ENCODE results near the gene TMED4. TPM values are rescaled to one million over a fixed set of nuclear protein-coding genes. Genes with fewer than 3 reads are reported as not detected.

The TMED4 gene
- total RNA-seq: 10 to 100 TPM; 78.8 to 82.0 TPM

DNA sequence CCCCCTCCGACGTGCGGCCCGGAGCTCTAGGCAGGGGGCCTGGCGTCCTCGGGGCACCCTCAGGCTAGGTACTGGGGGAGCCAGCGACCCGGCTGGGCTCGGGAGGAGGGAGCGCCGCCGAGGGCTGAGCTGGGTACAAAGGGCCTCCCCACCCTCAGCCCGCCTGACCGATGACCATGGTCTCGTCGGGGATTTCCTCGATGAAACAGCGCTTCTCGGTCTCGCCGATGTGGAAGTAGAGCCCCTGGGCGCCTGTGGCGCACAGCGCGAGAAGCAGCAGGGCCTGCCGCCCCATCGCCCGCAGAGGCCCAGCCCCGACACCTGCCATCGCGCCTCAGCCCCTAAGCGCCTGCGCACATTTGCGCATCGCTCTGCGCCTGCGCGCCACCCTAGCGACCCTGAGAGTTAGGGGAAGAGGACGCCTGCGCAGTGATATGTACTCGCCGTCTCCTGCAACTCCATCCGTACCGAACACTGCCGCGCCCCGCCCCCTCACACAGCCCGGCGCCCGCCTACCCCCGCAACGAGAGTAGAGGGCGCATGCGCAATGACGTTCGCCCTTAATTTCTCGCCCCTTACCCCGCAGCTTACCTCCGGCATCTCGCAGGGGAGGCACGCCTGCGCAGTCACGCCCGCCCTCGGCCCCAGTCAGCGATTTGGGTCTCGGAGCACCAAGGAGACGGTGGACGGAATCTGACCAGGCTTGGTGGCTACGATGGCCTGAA, at the start of gene TMED4:
TMED4 (minus strand) TSS at position 353 of the 725 bp plus-strand sequence; CDS start at position 328, 25 bp downstream.
- ChIA-PET CTCF (interaction anchor here (1.0 to 2.1 kb wide), 6 partner anchors 8 to 265 kb away, joined by 3 to 8 read pairs (median 4); partner anchors contain the start of genes DDX56 and H2AZ2), POLR2A (interaction anchor here (0.6 to 2.3 kb wide), 10 partner anchors 9 to 417 kb away, joined by 3 to 18 read pairs (median 4); partner anchors contain the start of genes DDX56, H2AZ2 and OGDH)

DNA sequence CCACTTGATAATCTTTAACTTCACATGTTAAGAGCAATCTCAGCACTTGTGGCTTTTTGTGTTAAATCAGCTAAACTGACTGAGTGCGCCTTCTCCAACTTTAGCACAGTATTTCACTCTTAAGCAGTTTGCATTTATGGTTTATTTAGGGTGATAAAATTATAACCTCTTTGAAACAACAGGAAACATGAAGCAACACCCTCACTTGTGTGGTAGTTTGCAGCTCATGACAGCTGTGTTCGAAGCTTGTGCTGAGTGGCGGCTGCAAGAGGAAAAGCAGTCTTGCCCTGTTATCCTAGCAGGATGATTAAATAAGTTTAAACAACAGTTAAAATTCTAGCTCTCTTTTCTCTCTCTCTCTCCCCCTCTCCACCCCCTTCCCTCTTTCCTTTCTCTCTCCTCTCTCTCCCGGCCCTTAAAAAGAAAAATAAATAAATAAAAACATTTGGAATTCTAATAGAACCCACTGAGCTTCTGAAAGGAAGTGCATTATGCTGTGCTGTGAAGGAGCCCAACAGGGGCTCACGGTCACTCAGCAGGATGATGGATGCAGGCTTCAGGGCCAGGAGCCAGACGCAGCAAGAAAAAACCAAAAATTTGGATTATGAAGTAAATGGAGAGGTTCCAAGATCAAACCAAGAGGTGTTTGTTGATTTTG, 49.6 kb upstream of the TMED4 start:
- ChIA-PET CTCF (interaction anchor here (1.0 to 1.5 kb wide), 3 partner anchors 14 to 43 kb away, joined by 3 to 5 read pairs (median 4); no protein-coding TSS in a partner anchor), POLR2A (interaction anchor here (1.0 to 1.2 kb wide), 2 partner anchors 14 to 25 kb away, joined by 4 read pairs; no protein-coding TSS in a partner anchor)

DNA sequence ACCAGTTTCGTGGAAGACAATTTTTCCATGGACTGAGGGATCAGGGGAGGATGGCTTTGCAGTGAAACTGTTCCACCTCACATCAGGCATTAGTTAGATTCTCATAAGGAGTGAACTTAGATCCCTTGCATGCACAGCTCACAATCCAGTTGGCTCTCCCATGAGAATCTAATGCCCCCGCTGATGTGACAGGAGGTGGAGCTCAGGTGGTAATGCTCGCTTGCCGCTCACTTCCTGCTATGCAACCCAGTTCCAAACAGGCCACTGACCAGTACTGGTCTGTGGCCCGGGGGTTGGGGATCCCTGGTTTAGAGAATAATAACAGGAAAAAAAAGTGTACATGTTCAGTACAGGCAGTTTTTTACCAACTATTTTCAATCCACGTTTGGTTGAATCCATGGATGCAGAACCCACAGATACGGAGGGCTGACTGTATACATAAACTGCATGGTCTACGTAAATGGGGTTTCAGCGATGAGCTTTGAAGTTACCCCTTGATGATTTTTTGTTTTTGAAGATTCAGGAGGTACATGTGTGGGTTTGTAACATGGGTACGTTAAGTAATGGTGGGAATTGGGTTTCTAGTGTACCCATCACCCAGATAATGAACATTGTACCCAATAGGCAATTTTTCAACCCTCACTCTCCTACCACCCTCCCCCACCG, 48.9 kb upstream of the TMED4 start:
- ChIA-PET POLR2A (interaction anchor here (1.0 to 1.2 kb wide), 2 partner anchors 14 to 24 kb away, joined by 4 read pairs; no protein-coding TSS in a partner anchor), CTCF (interaction anchor here (1.0 to 1.3 kb wide), 2 partner anchors 14 to 42 kb away, joined by 3 to 4 read pairs; no protein-coding TSS in a partner anchor)

DNA sequence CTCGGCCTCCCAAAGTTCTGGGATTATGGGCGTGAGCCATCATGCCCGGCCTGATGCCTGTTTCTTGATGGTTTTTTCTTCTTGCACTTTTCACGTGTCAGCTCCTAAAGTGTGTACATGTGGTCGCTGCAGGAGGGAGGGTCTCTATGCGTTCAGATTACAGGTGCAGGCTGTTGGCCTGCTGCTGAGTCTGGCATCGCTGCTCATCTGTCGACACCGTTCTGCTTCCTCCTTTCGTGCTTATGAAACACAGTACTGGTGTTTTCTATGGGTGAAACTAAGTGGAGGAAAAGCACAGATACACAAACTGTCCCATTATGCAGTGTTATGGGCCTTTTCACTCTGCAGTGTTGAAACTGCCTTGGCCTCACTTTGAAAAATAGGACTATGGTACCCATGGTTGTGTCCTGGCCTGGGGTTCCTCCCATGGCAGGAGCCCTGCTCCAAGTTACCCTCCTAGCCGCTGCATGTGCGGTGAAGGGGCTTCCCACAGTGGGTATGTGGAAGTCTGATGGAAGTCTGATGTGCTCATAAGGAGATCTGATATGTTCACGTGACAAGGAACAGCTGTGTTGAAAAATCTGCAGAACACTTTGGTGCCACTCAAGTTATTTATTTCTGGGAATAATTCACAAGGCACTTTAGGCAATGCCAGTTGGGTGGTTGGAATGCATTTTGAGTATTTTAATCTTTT, 47.9 kb upstream of the TMED4 start:
- POLR2A ChIA-PET: no interaction called here
- CTCF ChIA-PET: interaction anchor here (1.0 to 1.3 kb wide), 2 partner anchors 41 to 120 kb away, joined by 3 read pairs; no protein-coding TSS in a partner anchor

- ChIA-PET POLR2A (no interaction called here), CTCF (no interaction called here)
Measured at GRCh38 chr7:44626620-44627019, 44.6 kb upstream of the TMED4 start.

GRCh38 chr7:44625526-44626471, 43.8 kb upstream of the TMED4 start:
- POLR2A ChIA-PET: interaction anchor here (0.7 kb wide), 1 partner anchor 322 kb away, joined by 3 read pairs; no protein-coding TSS in a partner anchor

DNA sequence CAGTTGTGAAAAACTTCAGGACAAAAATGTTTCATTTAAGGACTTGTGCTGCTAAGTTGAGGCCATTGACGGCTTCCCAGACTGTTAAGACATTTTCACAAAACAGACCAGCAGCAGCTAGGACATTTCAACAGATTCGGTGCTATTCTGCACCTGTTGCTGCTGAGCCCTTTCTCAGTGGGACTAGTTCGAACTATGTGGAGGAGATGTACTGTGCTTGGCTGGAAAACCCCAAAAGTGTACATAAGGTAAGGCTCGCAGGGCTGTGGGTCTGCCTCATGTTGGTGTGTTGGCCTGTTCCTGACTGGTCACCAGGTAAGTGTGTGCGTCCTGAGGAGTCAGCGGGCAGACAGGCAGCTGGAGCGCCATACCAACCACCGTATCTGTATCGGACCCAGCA, 42.3 kb upstream of the TMED4 start:
- CTCF ChIA-PET: interaction anchor here (0.7 to 2.3 kb wide), 3 partner anchors 9 to 46 kb away, joined by 4 to 10 read pairs (median 5); no protein-coding TSS in a partner anchor

More at GRCh38 chr7:44625526-44626471, 43.8 kb upstream of the TMED4 start:
- CTCF ChIA-PET: interaction anchor here (0.6 to 1.1 kb wide), 2 partner anchors 10 to 362 kb away, joined by 3 to 5 read pairs; no protein-coding TSS in a partner anchor

DNA sequence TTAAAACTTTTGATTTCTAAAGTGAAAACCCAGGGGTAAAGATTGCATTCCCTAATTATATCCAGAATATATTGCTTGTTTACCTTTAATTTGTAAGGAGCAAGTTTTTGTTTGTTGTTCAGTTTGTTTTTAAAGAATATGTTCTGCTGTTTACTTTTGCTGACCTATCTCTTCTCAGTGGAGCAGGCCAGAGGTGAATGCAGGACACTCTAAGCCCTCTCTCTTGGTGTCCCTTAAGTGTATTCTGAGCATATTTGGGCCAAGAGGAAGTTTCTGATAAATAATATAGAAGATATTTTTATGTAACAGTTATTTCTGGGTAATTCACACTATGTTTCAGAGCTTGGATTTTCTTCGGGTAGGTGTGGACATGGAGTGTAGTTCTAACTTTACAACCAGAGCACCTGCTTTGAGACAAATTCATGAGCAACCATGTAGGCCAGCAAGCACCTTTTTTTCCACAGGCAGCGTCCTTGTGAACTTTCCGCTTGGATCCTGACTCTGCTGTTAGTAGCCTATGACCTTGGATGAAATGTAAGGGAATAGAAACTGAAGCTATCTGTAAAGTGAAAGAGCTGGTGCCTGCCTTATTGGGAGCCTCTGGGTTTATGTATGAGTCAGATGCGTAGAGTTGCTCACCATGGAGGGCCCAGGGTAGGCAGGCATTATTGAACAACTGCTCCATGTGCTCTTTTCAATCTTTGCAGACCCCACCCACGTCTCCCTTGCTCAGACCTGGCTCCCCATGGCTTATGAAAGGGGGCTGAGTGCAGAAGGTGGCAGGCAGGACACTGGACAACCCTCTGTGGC, 40.5 kb upstream of the TMED4 start:
- CTCF ChIA-PET: interaction anchor here (2.3 kb wide), 1 partner anchor 16 kb away, joined by 10 read pairs; no protein-coding TSS in a partner anchor
- POLR2A ChIA-PET: interaction anchor here (0.6 to 1.2 kb wide), 5 partner anchors 11 to 226 kb away, joined by 3 to 4 read pairs (median 3); no protein-coding TSS in a partner anchor

More for the DNA sequence above, 42.3 kb upstream of the TMED4 start:
- POLR2A ChIA-PET: interaction anchor here (0.7 to 1.5 kb wide), 3 partner anchors 9 to 173 kb away, joined by 5 to 9 read pairs (median 7); partner anchors contain the start of gene OGDH

DNA sequence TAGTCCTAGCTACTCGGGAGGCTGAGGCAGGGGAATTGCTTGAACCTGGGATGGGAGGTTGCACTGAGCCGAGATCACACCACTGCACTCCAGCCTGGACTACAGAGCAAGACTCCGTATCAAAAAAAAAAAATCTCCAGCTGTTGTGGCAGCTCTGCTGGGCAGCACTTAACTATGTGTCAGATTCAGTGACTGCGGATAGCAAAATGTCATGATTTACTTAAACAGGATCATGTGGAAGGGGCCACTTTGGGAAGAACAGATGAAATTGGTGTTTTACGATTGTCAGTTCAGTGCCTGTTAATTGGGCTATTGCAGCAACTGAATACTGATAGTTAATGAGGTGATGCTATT, 39.7 kb upstream of the TMED4 start:
- POLR2A ChIA-PET: no interaction called here
- CTCF ChIA-PET: no interaction called here

- CTCF ChIA-PET: no interaction called here
- POLR2A ChIA-PET: interaction anchor here (0.6 to 1.6 kb wide), 2 partner anchors 14 to 53 kb away, joined by 3 to 6 read pairs; no protein-coding TSS in a partner anchor
Measured at GRCh38 chr7:44621034-44621749, 39.2 kb upstream of the TMED4 start.

DNA sequence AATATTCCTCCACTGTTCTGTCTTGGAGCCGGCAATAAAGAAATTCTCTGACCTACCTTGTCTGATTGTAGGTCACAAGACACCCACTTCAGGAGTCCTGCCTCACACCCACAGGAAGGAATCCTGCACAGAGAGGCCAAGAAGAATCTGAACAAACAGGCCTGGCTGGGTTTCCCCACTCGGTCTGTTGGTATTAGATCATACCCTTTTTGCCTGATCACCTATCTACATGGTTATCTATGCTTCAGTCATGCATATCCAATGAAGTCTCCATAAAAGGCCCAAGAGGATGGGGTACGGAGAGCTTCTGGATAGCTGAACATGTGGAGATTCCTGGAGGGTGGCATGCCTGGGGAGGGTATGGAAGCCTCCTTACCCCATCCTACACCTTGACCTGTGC, 36.7 kb upstream of the TMED4 start:
- ChIA-PET POLR2A (no interaction called here), CTCF (no interaction called here)

- CTCF ChIA-PET: no interaction called here
- POLR2A ChIA-PET: interaction anchor here (1.2 to 1.4 kb wide), 2 partner anchors 20 to 22 kb away, joined by 3 to 5 read pairs; no protein-coding TSS in a partner anchor
Measured at GRCh38 chr7:44618045-44618444, 36.0 kb upstream of the TMED4 start.

DNA sequence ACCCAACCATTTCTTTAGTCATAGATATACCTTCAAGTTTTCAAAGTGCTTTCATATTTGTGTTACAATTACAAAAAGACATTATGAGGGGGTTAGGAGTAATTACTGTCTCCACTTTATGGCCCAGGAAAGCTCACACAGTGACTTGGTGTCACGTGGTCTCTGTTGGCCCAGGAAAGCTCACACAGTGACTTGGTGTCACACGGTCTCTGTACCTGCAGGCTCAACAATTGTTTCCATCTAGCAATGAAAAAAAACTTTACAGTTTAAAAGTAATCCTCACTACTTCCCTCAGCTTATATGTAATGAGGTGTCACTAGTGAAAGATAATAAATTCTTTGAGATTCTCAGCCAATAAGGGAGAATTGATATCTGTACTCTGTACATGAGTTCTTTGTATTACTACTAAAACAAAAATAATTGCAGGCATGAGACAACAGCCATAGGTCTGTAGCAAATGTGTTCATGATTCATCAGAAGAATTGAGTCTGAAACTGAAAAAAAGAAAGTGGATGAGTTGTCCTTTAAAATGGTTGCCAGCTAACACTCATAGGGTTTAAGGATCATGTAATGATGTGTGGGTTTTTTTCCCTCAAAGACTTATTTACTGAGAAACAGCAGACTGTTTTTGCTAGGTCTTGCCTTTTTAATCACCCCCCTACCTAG, 35.3 kb upstream of the TMED4 start:
- ChIA-PET CTCF (interaction anchor here (0.6 to 2.1 kb wide), 6 partner anchors 14 to 177 kb away, joined by 3 to 9 read pairs (median 4); no protein-coding TSS in a partner anchor), POLR2A (interaction anchor here (1.0 to 1.4 kb wide), 4 partner anchors 11 to 23 kb away, joined by 3 to 5 read pairs (median 4); partner anchors contain the start of gene OGDH)

- POLR2A ChIA-PET: interaction anchor here (1.0 to 1.4 kb wide), 3 partner anchors 10 to 22 kb away, joined by 4 to 5 read pairs (median 4); partner anchors contain the start of gene OGDH
- CTCF ChIA-PET: interaction anchor here (1.3 to 2.1 kb wide), 4 partner anchors 17 to 178 kb away, joined by 3 to 9 read pairs (median 4); no protein-coding TSS in a partner anchor
Measured at GRCh38 chr7:44616545-44616944, 34.5 kb upstream of the TMED4 start.

- ChIA-PET CTCF (interaction anchor here (1.6 to 2.1 kb wide), 2 partner anchors 23 to 26 kb away, joined by 4 to 9 read pairs; no protein-coding TSS in a partner anchor), POLR2A (no interaction called here)
Measured at GRCh38 chr7:44615793-44616192, 33.8 kb upstream of the TMED4 start.
